Left ventricle myocardium superior (tissue), 1 donor: ENCODE results near the gene RPH3AL. TPM values are rescaled to one million over a fixed set of nuclear protein-coding genes. Genes with fewer than 3 reads are reported as not detected.
"Not testable (repeated sequence)": the region's sequence is repeated elsewhere in the genome, so short reads cannot be mapped to it uniquely, and the experiment has no call there.

Source experiments
- ATAC-seq: fragments of 200-7000 bp; cut with Tn5 transposase; one replicate; pipeline ENCODE4 v1.9.1; 2020; ENCODE audit warnings: mild to moderate bottlenecking, moderate library complexity
- DNase-seq: peaks from one replicate; pipeline ENCODE4 v3.0.0-alpha.2; 2020
- intact Hi-C: fragments of 100-400 bp; cut with micrococcal nuclease; formaldehyde crosslinking; loops from one replicate; pipeline ENCODE4 v1.11.0; 2022
- total RNA-seq: library from RNA; stranded (reverse); fragmentation: NEBNext Ultra II Directional; extraction: Animal tissue kit (Norgen Biotek cat#: 25700); gene quantifications from one replicate; pipeline ENCODE4 v1.2.1, GENCODE V29; 2021
- donor health status: DM: no; HTN: yes; CAD: no; lungs with severe emphysema.

The RPH3AL gene
- total RNA-seq, 1 donor from 2014 or later = 3.8 TPM

DNA sequence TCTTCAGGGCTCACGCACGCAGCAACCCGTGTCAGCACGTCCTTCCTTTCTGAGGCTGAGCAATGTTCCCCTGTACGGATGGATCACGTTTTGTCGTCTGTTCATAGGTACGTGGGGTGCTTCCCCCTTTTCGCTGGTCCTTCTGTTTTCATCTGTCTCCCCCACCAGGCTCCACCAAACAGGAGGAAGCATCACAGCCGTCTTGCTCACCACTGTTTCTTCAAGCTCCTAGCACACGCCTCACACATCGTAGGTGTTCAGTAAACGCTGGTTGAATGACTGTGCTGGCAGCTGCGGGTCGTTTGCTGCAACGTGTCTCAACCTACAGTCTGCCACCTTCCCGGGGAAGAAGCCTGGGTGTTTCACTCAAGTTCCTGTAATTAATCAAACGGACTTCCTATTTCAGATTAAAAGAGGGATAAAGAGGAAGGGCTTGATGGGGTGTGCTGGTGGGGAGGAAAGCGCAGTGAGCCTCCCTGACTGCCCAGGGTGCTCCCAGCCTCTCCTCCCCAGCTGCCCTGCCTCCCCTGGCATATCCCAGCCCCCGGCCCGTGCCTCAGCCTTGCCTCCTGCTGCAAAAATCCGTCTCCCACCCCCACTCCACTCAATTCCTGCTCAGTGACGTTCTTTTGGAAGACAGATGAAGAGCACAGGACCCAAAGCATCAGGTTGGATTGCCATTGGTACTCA lies 94.4 kb downstream of the RPH3AL start:
- intact Hi-C loops = no loop called here
- DNase-seq (no peak), ATAC-seq (no peak)

DNA sequence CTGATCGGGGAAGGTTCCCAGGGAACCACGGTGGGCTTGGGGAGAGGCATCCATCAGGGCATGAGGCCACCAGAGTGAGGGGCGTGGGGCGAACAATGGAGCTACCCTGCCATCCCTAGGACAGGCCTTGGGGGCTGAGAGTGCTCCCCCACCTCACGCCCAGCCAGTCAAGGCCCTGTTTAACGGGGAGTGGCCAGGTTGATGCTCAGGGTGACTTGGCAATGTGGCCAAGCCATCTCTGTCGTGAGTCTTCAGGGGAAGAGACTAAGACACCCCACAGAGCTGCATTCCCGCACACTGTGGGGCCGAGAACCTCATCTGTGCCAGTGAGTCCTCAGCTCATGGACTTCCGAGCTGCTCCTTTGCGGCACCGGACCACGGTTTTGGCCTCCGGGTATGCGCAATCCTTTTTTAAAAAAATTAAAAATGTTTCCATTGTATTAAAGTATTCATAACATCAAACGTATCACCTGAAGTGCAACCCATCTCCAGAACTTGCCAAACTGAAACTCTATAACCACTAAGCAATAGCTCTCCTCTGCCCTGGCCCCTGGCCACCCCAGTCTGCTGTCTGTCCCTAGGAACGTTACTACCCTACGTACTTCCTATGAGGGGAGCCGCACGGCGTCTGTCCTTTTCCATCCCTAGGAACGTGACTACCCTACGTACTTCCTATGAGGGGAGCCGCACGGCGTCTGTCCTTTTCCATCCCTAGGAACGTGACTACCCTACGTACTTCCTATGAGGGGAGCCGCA lies 99.3 kb downstream of the RPH3AL start:
- intact Hi-C loops = no loop called here
- DNase-seq (no peak), ATAC-seq (no peak)

DNA sequence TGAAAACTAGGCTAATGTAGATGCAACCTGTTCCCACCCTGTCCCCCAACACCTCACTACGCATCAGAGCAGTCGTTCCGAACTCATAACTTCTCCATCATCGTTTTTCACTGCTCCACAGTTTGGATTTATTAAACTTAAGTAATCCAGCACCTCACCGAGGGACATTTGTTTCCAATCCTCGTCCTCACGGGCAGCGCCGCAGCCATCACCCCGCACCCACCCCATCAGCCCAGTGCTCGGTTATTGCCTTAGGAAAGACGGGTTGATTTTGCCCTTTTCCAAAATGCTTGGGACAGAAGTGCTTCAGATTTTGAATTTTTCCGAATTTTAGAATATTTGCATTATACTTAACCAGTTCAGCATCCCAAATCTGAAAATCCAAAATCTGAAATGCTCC lies 100.2 kb downstream of the RPH3AL start:
- no peak for ATAC-seq

DNA sequence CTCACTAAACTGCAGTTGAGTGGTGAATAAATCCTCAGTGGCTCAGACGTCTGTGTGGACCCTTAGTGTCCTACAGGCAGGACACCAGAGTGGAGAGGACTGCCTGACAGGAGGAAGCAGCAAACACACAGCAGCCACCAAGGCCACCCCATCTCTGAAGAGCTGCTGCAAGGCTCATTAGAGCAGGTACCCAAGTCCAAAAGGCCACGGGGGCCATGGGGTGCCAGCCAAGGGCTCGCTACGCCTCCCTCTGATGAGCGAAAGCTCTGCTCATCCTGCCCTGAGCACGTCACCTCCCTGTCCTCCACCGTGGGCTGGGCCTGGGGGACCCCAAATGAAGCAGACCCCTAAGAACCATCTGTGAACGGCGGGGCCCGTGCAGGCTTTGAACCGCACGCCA lies 101.1 kb downstream of the RPH3AL start:
- DNase-seq = no peak
- no peak for ATAC-seq
- intact Hi-C loops = no loop called here

More for the DNA sequence above, 100.2 kb downstream of the RPH3AL start:
- DNase-seq = no peak
- intact Hi-C loops = no loop called here

DNA sequence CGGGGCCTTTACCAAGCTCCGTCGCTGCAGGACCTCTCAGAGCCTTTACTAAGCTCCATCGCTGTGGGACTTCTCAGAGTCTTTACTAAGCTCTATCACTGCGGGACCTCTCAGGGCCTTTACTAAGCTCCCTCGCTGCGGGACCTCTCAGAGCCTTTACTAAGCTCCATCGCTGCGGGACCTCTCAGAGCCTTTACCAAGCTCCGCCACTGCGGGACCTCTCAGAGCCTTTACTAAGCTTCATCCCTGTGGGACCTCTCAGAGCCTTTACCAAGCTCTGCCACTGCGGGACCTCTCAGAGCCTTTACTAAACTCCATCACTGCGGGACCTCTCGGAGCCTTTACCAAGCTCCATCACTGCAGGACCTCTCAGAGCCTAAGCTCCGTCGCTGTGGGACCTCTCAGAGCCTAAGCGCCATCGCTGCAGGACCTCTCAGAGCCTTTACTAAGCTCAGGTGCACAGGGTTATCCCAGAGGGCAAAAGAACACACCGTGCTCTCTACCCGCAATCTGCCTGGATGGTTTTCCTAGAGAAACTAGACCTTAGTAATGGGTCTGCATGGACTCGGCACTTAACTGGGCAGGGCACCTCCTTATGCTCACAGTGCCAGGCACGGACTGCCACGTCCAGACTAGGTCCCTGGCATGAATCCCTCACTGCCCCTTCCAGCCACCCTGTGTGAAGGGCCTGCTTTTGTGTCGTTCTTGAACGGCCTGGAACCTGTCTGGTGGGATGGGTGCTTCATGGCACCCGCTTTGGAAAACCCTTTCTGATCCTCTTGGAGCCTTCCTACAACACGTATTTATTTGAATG lies 101.9 kb downstream of the RPH3AL start:
- no peak for DNase-seq
- no peak for ATAC-seq
- intact Hi-C loops = no loop called here

DNA sequence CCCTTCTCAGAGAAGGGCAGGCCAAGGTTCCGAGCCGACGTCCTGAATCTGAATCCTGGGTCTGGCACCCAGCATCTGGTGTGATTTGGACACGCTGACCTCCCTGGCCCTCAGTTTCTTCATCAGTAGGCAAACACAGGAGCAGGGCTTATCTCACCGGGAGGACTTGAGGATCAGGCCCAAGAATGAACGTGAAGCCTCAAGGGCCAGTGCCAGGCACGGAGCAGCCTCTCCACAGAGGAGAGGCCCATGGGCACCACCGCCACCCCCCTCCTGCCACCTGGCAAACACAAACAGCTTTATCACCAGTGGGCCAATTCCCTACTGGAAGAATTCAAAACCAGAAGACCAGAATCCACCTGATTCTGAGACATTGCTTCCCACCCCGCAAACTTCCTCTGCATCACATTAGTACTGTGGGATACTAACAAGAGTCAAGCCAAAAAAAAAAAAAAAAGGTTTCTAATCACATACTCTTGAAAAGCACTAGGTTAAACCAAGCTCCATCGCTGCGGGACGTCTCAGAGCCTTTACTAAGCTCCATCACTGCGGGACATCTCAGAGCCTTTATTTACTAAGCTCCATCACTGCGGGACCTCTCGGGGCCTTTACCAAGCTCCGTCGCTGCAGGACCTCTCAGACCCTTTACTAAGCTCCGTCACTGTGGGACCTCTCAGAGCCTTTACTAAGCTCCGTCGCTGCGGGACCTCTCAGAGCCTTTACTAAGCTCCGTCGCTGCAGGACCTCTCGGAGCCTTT lies 103.2 kb downstream of the RPH3AL start:
- no peak for ATAC-seq
- no peak for DNase-seq
- intact Hi-C loops = no loop called here

DNA sequence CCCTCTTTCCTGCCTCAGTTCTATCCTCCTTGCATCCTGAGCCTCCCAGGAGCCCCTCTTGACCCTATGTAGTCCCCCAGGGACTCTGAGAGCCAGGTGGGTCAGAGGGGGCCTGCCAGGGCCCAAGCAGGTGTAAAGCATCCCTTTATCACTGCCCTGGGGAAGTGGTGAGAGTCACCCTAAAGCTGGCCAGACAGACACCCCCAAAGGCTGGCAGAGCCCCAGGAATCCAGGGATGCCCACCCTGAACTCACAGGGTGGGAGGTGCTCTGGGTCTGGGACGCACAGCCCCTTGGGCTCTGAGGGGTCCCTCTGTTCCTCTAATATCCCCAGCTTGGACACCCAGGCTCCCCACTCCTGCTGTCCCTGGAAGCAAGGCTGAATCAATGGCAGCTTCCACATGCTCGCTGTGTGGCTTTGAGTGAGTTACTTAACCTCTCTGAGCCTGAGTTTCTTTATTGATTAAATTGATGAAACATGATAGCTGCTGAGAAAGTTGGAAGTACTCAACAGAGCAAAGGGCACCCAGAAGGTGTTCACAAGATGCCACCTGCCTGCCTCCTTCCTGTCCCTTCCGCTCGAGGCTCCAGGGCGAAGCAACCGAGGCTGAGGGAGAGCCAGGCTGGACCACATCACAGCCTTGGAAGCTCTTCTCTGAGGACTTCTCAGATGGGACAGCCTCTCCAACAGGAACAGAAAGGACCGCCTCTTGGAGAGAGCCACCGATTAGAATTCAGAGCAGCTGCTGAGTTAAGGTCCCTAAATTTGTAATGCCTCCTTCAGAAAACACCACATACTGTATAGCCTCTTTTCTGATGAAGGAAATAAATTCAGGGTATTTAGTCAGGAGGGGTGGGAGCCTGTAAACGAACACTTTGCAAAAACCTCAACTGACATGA lies 104.0 kb downstream of the RPH3AL start:
- DNase-seq (no peak), ATAC-seq (no peak)
- intact Hi-C loops = no loop called here

DNA sequence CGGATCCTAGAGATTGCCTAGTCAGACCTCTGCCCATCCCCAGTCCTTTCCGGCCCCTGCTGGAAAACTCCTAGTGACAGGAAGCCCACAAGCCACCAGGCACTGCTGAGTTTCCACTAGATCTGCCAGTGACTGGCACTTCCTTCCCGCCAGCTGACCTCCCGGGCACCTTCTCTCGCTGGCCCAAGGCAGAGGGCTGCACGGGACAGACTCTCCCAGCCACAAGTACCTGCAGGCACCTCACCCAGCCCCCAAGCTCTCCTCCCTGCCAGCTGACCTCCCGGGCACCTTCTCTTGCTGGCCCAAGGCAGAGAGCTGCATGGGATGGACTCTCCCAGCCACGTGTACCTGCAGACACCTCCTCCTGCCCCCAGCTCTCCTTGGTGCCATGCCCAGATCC lies 104.8 kb downstream of the RPH3AL start:
- ATAC-seq (no peak), DNase-seq (no peak)

DNA sequence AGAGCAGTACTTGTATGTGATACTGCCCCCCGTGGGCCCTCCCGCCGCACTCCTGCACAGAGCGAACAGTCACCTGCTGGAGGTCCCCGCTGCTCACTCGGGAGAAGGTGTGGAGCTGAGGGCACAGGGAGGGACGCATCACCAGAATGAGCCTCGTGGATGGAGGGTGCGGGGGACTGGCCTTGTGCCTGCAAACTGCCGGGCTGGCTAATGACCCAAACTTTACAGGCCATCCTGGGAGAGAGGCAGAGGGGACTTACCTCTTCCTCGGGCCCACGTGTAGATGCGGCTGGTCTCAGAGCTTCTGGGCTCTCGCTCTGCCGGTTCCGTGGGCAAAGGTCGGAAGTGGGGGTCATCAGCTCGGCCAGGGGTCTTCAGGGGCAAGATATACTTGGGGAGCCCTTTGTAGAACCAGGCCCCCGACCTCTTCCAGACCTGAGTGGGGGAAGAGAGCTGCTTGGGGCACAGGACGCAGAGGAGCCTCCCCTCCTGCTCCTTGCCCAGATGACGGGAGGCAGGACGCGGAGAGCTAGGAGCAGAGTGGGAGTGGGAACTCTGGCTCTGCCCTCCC lies 105.7 kb downstream of the RPH3AL start:
- no peak for DNase-seq
- ATAC-seq = no peak
- intact Hi-C loops = no loop called here

More for the DNA sequence above, 104.8 kb downstream of the RPH3AL start:
- intact Hi-C loops = no loop called here

DNA sequence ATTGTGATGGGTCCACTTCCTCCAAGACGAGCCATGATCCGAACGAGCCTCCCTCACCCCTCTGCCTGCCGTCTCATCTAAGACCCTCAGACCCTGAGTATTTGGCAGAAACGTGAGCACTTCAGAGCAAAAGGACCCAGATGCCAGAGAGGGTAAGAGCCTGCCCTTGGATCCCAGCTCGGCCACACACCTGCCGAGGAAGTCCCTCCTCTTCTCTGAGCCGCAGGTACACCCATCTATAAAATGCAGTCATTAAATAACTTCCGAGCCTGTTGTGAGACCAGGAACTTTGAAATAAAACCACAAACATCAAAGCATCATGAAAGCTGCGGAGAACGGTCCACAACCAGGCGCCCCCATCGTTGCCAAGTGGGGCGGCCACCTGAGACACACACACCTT lies 106.4 kb downstream of the RPH3AL start:
- peak; percentile 14 for DNase-seq
- ATAC-seq = no peak
- intact Hi-C loops = no loop called here

DNA sequence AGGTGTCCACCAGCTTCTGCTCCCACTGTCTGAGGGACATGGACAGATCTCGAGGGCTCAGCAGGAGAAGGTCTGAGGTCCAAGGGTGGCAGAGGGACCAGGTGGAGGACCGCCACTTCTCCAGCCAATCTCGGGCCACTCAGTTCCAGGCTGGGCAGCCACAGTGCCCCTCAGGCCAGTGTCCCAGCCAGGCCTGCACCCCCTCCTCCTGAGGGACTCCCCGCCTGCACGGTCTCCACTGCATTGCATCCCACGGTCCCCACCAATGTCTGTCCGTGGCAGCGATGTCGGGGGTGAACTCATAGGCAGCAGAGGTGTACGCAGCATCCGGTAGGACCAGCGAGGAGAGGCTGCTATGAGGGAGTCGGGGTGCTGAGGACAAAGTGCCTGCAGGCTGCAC lies 107.0 kb downstream of the RPH3AL start:
- intact Hi-C loops = no loop called here
- peak; percentile 13 for DNase-seq
- ATAC-seq = no peak

DNA sequence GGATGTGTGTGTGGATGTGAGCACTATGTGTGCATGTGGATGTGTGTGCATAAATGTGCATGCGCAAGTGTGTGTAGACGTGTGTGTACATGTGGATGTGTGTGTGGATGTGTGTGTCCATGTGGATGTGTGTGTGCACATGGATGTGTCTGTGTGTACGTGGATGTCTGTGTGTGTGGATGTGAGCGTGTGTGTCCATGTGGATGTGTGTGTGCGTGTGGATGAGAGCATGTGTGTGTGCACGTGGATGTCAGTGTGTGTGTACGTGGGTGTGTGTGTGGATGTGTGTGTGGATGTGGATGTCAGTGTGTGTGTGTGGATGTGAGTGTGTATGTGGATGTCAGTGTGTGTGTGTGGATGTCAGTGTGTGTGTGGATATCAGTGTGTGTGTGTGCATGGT lies 107.6 kb downstream of the RPH3AL start:
- peak; percentile 5 for DNase-seq
- no peak for ATAC-seq
- intact Hi-C loops = no loop called here

DNA sequence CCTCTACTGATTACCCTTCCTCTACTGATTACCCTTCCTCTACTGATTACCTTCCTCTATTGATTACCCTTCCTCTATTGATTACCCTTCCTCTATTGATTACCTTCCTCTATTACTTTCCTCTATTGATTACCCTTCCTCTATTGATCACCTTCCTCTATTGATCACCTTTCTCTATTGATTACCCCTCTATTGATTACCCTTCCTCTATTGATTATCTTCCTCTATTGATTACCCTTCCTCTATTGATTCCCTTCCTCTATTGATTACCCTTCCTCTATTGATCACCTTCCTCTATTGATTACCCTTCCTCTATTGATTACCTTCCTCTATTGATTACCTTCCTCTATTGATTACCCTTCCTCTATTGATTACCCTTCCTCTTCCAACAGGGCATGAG lies 108.7 kb downstream of the RPH3AL start:
- ATAC-seq, DNase-seq, intact Hi-C loops: not testable (repeated sequence)

DNA sequence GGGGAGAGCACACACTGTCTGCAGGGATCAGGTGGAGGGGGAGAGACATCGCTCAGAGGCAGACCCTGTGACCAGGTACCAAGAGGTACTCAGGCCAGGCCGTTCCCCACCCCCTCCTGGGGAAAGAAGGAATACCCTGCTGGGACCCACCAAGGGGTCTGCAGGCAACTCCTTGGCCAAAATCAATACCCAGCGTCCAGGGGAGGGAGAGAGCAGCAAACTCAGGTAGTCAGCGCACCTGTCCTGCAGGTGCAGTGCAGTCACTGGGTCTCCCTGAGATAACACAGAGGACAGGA lies 113.7 kb downstream of the RPH3AL start:
- intact Hi-C loops = no loop called here
- DNase-seq (no peak), ATAC-seq (no peak)

DNA sequence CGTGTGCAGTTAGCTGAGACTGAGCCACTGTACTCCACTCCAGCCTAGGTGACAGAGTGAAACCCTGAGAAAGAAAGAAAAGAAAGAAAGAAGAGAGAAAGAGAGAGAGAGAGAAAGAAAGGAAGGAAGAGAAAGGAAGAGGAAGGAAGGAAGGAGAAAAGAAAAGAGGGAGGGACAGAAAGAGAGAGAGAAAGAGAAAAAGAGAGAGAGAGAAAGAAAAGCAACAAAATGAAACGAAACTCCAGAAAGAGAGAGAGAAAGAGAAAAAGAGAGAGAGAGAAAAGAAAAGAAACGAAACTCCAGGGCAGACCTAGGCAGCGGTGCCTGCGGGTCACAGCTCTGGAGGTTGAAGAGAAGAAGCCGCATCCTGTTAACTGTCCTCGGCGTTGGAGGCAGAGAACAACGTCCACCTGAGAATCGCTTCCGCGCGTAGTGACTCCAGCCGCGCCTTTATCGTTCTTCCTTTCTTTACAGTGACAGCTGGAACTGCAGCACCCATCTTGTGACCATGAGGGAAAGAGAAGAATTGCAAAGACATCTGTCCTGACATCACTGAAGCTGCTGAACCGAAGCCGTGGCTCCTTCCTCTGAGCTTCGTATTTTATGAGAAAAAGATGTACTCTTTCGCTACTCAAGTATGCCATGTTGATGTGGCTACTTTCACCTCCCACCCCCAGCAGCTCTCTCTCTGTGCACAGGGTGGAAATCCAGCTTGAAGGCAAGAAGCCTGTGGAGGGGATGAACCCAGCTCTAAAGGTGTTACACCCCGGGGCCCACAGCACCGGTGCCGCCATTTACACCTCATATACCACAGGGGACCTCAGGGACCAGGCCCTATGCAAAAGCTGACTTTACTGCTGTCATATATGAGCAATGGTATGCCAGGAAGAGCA lies 114.3 kb downstream of the RPH3AL start:
- ATAC-seq (no peak), DNase-seq (no peak)
- intact Hi-C loops = no loop called here

DNA sequence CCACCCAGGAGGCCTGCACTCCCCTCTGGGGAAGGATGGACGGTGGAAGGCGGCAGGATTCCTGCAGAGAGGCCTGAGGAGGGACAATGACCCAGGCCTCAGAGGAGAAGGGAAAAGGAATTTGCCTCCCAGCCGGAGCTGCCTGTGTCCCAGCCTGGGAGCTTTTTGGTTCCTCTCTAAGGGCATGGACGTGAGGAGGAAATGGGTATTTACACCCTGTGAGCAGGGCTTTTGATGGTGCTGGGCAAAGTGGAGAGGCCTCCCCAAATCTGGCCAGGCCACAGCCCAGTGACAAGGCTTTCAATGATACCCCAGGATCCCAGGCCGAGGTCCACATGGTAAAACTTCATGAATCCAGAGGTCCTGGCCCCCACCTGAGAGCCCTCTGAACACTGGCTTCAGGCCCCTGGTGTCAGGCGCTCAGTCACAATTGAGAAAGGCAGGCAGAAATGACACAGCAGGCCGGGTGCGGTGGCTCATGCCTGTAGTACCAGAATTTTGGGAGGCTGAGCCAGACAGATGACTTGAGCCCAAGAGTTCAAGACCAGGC lies 115.1 kb downstream of the RPH3AL start:
- DNase-seq = no peak
- ATAC-seq = no peak
- intact Hi-C loops = no loop called here
